Measurements from ENCODE around the gene EMC10.
"Not testable (repeated sequence)": the region's sequence is repeated elsewhere in the genome, so short reads cannot be mapped to it uniquely, and the experiment has no call there.

Gene EMC10

GRCh38 chr19:50512999-50513745, 36.9 kb downstream of the EMC10 start:
- FAIRE-seq (no peak), DNase-seq (ENCODE audit: insufficient read length, low spot score) (no peak)

GRCh38 chr19:50513746-50514345, 37.5 kb downstream of the EMC10 start, which contains the start of gene ASPDH:
Gene ASPDH (minus strand): TSS chr19:50513913. CDS start chr19:50513823, 90 bp downstream.
- DNase-seq (ENCODE audit: insufficient read length, low spot score) = no peak

GRCh38 chr19:50514346-50515167, 38.2 kb downstream of the EMC10 start:
- FAIRE-seq = no peak

More at GRCh38 chr19:50513746-50514345, 37.5 kb downstream of the EMC10 start, which contains the start of gene ASPDH:
- no peak for FAIRE-seq

GRCh38 chr19:50515168-50515561, 38.9 kb downstream of the EMC10 start:
- no peak for DNase-seq (ENCODE audit: insufficient read length, low spot score)
- FAIRE-seq = no peak

More at GRCh38 chr19:50514346-50515167, 38.2 kb downstream of the EMC10 start:
- no peak for DNase-seq (ENCODE audit: insufficient read length, low spot score)

- FAIRE-seq (no peak), DNase-seq (ENCODE audit: insufficient read length, low spot score) (no peak)
Observed at GRCh38 chr19:50516456-50516855, 40.1 kb downstream of the EMC10 start.

- FAIRE-seq = no peak
- no peak for DNase-seq (ENCODE audit: insufficient read length, low spot score)
Observed at GRCh38 chr19:50516964-50517703, 40.8 kb downstream of the EMC10 start.

- no peak for DNase-seq (ENCODE audit: insufficient read length, low spot score)
- no peak for FAIRE-seq
Observed at GRCh38 chr19:50517704-50518075, 41.4 kb downstream of the EMC10 start.

GRCh38 chr19:50518091-50519005, 42.0 kb downstream of the EMC10 start:
- FAIRE-seq = no peak
- no peak for DNase-seq (ENCODE audit: insufficient read length, low spot score)

GRCh38 chr19:50519006-50519575, 42.8 kb downstream of the EMC10 start:
- no peak for FAIRE-seq
- DNase-seq (ENCODE audit: insufficient read length, low spot score) = no peak

- DNase-seq (ENCODE audit: insufficient read length, low spot score) = no peak
- FAIRE-seq = no peak
Observed at GRCh38 chr19:50520822-50521465, 44.6 kb downstream of the EMC10 start.

- FAIRE-seq (no peak), DNase-seq (ENCODE audit: insufficient read length, low spot score) (no peak)
Observed at GRCh38 chr19:50522881-50523280, 46.6 kb downstream of the EMC10 start.

GRCh38 chr19:50528052-50528451, 51.7 kb downstream of the EMC10 start:
- not testable (repeated sequence) for FAIRE-seq; DNase-seq (ENCODE audit: insufficient read length, low spot score)

- DNase-seq (ENCODE audit: insufficient read length, low spot score) (no peak), FAIRE-seq (no peak)
Observed at GRCh38 chr19:50531171-50531612, 54.9 kb downstream of the EMC10 start.

- FAIRE-seq (no peak), DNase-seq (ENCODE audit: insufficient read length, low spot score) (no peak)
Observed at GRCh38 chr19:50532952-50533351, 56.6 kb downstream of the EMC10 start.

- FAIRE-seq = no peak
- no peak for DNase-seq (ENCODE audit: insufficient read length, low spot score)
Observed at GRCh38 chr19:50534478-50534877, 58.2 kb downstream of the EMC10 start.

- no peak for DNase-seq (ENCODE audit: insufficient read length, low spot score)
- no peak for FAIRE-seq
Observed at GRCh38 chr19:50535672-50536187, 59.4 kb downstream of the EMC10 start.

- DNase-seq (ENCODE audit: insufficient read length, low spot score) (no peak), FAIRE-seq (no peak)
Observed at GRCh38 chr19:50536662-50537305, 60.5 kb downstream of the EMC10 start.

- FAIRE-seq = no peak
- DNase-seq (ENCODE audit: insufficient read length, low spot score) = no peak
Observed at GRCh38 chr19:50537306-50537685, 61.0 kb downstream of the EMC10 start.

All from GM19239 (cell line).